A673 (cell line): ENCODE data around the gene MYD88. TPM values are rescaled to one million over a fixed set of nuclear protein-coding genes. Genes with fewer than 3 reads are reported as not detected.

Source experiments
- BruUV-seq: library from RNA; stranded (reverse); fragments of 400-500 nt; replicated peaks from 2 replicates; lab custom pipeline; 2021; lab: Mats Ljungman, UMichigan
- CTCF ChIA-PET: fragments of 300-600 bp; sonication (Branson Sonifier 250); formaldehyde crosslinking; loops from one replicate; lab custom pipeline; 2022; ENCODE audit warnings: antibody characterized with exemption; lab: Charles Lee
- POLR2A ChIA-PET: fragments of 300-600 bp; sonication (Branson Sonifier 250); formaldehyde crosslinking; loops from one replicate; lab custom pipeline; 2022; ENCODE audit warnings: antibody characterized with exemption; ENCODE audit not compliant: low non-redundant PET; lab: Charles Lee
- DNase-seq: peaks from one replicate; pipeline ENCODE4 v3.0.0-alpha.2; 2015; ENCODE audit warnings: low spot score
- H3K27ac ChIP-seq: fragments of 200-600 bp; sonication (generic); 2 replicates; pipeline ENCODE4 v1.5.1; 2016; ENCODE audit warnings: mixed run types, low read depth, mild to moderate bottlenecking, mixed read lengths, antibody characterized with exemption, low read length; ENCODE audit not compliant: poor library complexity, severe bottlenecking
- H3K27me3 ChIP-seq: fragments of 200-600 bp; sonication (generic); replicated peaks from 2 replicates; pipeline ENCODE4 v1.6.1; 2017; ENCODE audit warnings: mixed run types, low read depth, mild to moderate bottlenecking, mixed read lengths, antibody characterized with exemption, low read length; ENCODE audit not compliant: insufficient read depth, poor library complexity
- H3K36me3 ChIP-seq: fragments of 200-600 bp; sonication (generic); 2 replicates; pipeline ENCODE4 v1.6.1; 2016; ENCODE audit warnings: mixed run types, mild to moderate bottlenecking, mixed read lengths, antibody characterized with exemption, low read length; ENCODE audit not compliant: insufficient read depth, poor library complexity, severe bottlenecking
- H3K4me1 ChIP-seq: fragments of 200-600 bp; sonication (generic); 2 replicates; pipeline ENCODE4 v1.6.1; 2017; ENCODE audit warnings: mixed run types, mild to moderate bottlenecking, mixed read lengths, antibody characterized with exemption, low read length; ENCODE audit not compliant: insufficient read depth, poor library complexity, severe bottlenecking
- H3K4me3 ChIP-seq: fragments of 200-600 bp; sonication (generic); 2 replicates; pipeline ENCODE4 v1.5.1; 2016; ENCODE audit warnings: low read depth, mixed run types, mild to moderate bottlenecking, mixed read lengths, low read length; ENCODE audit not compliant: poor library complexity, severe bottlenecking
- H3K9me3 ChIP-seq: fragments of 200-600 bp; sonication (generic); 2 replicates; pipeline ENCODE4 v1.6.1; 2016; ENCODE audit warnings: mixed run types, low read depth, mild to moderate bottlenecking, mixed read lengths, antibody characterized with exemption, low read length; ENCODE audit not compliant: poor library complexity, severe bottlenecking
- EZH2 ChIP-seq: fragments of 200-600 bp; sonication (generic); IDR thresholded peaks from 2 replicates; pipeline ENCODE4 v1.6.1; 2017; ENCODE audit warnings: borderline replicate concordance, low read depth, mild to moderate bottlenecking, mixed read lengths, antibody characterized with exemption, low read length; ENCODE audit not compliant: poor library complexity, severe bottlenecking
- intact Hi-C: fragments of 100-400 bp; cut with micrococcal nuclease; formaldehyde crosslinking; loops from one replicate; pipeline ENCODE4 v1.10.0; 2022; ENCODE audit not compliant: unreplicated experiment
- total RNA-seq: library from RNA; stranded (reverse); gene quantifications from 2 replicates; pipeline ENCODE4 v1.2.3, GENCODE V29; 2021
- TF ChIP-seq, protein P1 (sequence below): fragments of 300-800, 200-600 bp; sonication (generic); conservative IDR thresholded peaks from 2 replicates; pipeline ENCODE4 v1.5.1; 2017; ENCODE audit warnings: low read depth, mild to moderate bottlenecking, antibody characterized with exemption, low read length, moderate library complexity, mixed read lengths

Gene MYD88
- total RNA-seq, 1 experiment from 2014 or later = 11.9 TPM

DNA sequence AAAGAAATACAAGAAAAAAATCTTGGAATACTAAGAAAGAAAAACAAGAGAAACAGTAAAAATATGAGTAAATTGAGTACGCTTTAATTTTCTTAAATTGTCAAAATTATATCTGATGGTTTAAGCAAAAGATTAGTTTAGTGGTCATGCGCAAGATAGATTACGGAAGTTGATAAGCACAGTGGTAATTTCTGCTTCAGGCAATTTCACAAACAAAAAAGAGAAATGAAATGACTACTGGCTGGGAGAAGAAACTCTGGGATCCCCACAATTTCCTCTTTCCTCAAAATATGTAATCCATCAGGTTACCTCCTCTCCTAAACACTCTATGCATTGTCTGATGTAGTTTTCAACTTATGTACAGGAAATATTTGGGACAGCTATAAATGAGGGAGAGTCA lies 9.0 kb downstream of the MYD88 start:
- no TSS peak for BruUV-seq
- no peaks in the 10 kb centered on the region for H3K27me3 ChIP-seq
- ChIA-PET POLR2A (no interaction called here), CTCF (no interaction called here)
- no peaks in the 10 kb centered on the region for H3K4me1 ChIP-seq
- no peaks in the 10 kb centered on the region for H3K9me3 ChIP-seq
- no peak overlapping the region for H3K27ac ChIP-seq
- H3K36me3 ChIP-seq = no peaks in the 10 kb centered on the region
- TF ChIP-seq, protein P1, sequence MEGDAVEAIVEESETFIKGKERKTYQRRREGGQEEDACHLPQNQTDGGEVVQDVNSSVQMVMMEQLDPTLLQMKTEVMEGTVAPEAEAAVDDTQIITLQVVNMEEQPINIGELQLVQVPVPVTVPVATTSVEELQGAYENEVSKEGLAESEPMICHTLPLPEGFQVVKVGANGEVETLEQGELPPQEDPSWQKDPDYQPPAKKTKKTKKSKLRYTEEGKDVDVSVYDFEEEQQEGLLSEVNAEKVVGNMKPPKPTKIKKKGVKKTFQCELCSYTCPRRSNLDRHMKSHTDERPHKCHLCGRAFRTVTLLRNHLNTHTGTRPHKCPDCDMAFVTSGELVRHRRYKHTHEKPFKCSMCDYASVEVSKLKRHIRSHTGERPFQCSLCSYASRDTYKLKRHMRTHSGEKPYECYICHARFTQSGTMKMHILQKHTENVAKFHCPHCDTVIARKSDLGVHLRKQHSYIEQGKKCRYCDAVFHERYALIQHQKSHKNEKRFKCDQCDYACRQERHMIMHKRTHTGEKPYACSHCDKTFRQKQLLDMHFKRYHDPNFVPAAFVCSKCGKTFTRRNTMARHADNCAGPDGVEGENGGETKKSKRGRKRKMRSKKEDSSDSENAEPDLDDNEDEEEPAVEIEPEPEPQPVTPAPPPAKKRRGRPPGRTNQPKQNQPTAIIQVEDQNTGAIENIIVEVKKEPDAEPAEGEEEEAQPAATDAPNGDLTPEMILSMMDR = no peak
- TF ChIP-seq EZH2 = no peak
- intact Hi-C loops = no loop called here
- DNase-seq = no peak
- H3K4me3 ChIP-seq = no peak overlapping the region

DNA sequence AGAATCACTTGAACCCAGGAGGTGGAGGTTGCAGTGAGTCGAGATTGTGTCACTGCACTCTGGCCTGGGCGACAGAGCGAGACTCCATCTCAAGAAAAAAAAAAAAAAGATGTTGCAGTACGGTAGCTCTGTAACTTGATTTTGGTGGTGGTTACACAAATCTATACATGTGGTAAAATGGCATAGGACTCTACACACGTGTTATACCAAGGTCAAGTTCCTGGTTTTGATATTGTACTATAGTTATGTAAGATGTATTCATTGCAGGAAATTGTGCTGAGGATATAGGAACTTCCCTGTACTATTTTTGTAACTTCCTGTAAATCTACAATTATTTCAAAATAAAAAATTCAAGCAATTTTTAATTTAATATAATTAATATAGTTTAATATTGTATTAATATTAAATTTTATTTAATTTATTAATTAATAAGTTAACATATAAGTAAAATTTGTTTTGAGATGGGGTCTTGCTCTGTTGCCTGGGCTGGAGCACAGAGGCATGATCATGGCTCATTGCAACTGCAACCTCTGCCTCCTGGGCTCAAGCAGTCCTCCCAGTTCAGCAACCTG lies 9.9 kb downstream of the MYD88 start:
- ChIA-PET POLR2A (no interaction called here), CTCF (no interaction called here)
- no peak overlapping the region for H3K4me3 ChIP-seq
- DNase-seq = no peak
- H3K27ac ChIP-seq = no peak overlapping the region
- no TSS peak for BruUV-seq
- TF ChIP-seq EZH2 = no peak
- TF ChIP-seq, protein P1 = no peak
- no peaks in the 10 kb centered on the region for H3K36me3 ChIP-seq
- no peaks in the 10 kb centered on the region for H3K9me3 ChIP-seq
- intact Hi-C loops = no loop called here
- H3K27me3 ChIP-seq = no peaks in the 10 kb centered on the region
- H3K4me1 ChIP-seq = no peaks in the 10 kb centered on the region

DNA sequence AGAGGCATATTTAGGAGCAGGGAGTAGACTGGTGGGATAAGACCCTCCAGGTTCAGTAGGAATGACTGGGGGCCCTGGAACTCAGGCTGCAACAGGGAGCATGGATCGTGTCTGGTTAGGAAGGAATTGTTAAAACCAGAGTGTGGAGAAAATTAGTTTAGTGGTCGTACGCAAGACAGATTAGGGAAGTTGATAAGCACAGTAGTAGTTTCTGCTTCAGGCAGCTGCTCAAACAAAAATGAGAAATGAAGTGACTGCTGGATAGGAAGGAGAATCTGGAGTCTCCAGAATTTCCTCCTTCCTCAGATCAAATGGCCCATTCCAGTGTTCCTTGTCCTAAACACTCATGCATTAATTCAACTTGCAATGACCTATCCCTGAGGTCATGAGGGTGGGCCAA lies 11.2 kb downstream of the MYD88 start:
- no peak for DNase-seq
- Histone ChIP-seq H3K27me3 (no peaks in the 10 kb centered on the region), H3K9me3 (no peaks in the 10 kb centered on the region), H3K36me3 (no peaks in the 10 kb centered on the region), H3K4me1 (no peaks in the 10 kb centered on the region), H3K27ac (no peak overlapping the region), H3K4me3 (no peak overlapping the region)
- ChIA-PET POLR2A (no interaction called here), CTCF (no interaction called here)
- no peak for TF ChIP-seq EZH2
- TF ChIP-seq, protein P1 = no peak
- intact Hi-C loops = no loop called here
- BruUV-seq = no TSS peak
